SKM-1 (cell line): ENCODE data around the gene LRP5.
"Not testable (repeated sequence)": the region's sequence is repeated elsewhere in the genome, so short reads cannot be mapped to it uniquely, and the experiment has no call there.

Experiments used
- DNase-seq: peaks from one replicate; lab custom pipeline; 2025; ENCODE audit not compliant: unreplicated experiment; lab: John Stamatoyannopoulos, UW

The LRP5 gene

GRCh38 chr11:68328374-68329091 lies 16.1 kb downstream of the LRP5 start:
- peak; percentile 54 for DNase-seq

- no peak for DNase-seq
Measured at GRCh38 chr11:68329536-68329935, 17.1 kb downstream of the LRP5 start.

DNA sequence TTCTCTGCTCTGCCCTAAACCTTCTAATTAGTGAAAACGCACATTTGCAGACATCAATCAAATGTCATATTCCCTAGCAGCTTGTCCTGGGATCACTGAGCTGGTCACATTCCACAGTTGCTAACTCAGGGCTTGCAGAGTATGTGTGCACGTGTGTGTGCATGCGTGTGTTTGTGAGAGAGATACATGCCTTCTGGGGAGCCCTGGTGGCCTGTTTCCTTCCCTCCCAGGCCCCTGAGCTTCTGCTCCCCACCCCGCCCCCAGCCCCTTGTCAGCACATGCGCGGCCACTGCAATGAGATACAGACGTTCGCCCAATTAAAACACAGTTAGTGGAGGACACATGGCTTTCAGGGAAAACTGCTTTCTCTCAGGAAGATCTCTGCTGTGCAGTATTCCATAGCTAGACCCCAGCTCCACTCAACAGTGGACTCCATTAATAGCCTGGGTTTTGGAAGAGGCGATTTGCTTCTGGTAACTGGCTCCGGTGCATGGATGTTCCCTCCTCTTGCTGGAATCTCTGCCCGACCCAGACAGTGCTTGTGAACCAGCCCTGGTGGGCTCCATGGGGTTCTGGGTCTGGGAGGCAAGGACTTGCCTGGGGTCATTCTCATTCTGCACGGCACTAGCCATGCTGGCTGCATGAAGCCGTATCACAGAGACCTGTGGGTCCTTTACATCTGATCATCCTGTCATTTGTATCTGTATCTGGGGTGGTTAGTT lies 17.7 kb downstream of the LRP5 start:
- DNase-seq, result no peak

DNA sequence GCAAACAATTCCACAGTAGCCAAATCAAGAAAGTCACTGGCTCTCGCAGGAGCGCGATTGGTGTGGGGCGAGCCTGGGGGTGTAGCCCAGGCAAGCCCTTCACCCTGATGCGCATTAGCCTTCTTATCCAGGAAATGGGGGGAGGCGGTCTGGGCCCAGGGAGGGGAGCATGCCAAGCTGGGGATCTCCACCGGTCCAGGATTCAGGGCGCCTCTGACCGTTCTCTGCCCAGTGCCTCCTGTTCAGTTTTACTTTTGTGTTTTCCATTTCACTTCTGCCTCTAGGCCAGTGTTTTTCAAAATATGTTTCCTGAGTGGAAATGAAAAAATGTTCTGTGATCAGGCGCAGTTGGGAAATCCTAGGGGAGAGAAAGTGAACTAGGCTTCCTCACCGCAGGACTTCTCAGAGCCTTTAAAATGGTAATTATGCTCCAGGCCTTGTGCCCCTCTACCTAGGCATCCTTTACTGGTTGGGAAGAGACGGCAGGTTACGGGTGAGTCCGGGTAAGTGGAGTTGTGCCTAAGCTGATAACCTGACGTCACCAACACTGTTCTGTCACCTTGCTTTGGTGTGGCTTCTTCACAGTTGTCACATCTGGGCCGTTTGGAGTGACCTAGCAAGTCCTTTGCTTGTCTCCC lies 18.4 kb downstream of the LRP5 start:
- DNase-seq, result no peak

DNA sequence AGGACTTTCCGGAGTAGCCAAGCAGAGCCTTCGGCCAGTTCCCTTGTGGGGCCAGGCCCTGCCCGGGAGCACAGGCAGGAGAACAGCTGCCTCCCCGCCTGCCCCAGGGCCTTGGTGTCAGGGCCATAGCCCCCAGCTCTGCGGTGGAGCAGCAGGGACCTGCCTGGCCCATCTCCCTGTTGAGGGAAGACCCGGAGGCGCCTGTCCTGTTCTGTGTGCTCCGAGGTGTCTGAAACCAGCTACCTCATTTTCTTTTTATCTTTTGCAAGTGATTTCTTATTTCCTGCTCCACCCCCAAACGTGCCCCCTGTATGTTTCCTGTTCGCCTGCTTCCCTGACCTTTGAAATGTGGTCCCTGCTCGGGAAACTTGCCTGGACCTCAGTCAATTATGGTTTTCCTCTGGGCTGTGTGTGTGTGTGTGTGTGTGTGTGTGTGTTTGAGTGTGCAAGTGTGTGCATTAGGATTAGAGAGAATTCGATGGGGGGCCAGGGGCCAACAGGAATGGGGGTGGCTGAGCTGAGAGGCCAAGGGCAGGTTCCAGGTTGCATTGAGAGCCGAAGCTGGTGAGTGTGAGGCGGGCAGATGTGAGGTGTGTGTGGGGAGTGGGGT lies 19.1 kb downstream of the LRP5 start:
- DNase-seq, result no peak

GRCh38 chr11:68332186-68332585 lies 19.8 kb downstream of the LRP5 start:
- no peak for DNase-seq

- no peak for DNase-seq
Measured at GRCh38 chr11:68333173-68333572, 20.8 kb downstream of the LRP5 start.

DNA sequence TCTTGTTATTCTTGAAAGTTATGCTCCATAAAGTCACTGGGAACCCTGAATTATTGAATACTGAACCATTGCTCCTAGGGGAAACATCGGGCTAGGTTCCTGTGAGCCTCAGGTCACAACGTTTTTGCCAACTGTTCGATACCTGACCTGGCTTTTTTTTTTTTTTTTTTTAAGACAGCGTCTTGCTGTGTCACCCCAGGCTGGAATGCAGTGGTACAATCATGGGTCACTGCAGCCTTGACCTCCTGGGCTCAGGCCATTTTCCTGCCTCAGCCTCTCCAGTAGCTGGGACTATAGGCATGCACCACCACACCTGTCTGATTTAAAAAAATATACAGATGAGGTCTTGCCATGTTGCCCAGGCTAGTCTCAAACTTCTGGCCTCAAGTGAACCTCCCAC lies 22.5 kb downstream of the LRP5 start:
- DNase-seq, result no peak

GRCh38 chr11:68335683-68336082 lies 23.3 kb downstream of the LRP5 start:
- no peak for DNase-seq

GRCh38 chr11:68336716-68337115 lies 24.3 kb downstream of the LRP5 start:
- no peak for DNase-seq

DNA sequence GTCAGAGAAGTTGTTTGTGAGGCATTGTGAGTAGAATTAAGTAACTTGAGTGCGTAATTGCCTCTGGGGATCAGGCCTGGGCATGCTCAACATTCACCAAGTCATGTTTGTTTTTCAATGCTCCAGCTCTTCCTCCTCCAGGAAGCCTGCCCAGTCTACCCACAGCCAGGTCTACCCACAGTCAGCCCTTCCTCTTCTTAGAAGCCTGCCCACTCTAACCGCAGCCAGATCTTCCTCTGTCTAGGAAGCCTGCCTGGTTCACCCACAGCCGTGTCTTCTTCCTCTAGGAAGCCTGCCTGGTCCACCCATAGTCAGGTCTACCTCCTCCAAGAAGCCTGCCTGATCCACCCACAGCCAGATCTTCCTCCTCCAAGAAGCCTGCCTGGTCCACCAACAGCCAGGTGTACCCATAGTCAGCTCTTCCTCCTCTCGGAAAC lies 25.0 kb downstream of the LRP5 start:
- DNase-seq, result peak; percentile 50

DNA sequence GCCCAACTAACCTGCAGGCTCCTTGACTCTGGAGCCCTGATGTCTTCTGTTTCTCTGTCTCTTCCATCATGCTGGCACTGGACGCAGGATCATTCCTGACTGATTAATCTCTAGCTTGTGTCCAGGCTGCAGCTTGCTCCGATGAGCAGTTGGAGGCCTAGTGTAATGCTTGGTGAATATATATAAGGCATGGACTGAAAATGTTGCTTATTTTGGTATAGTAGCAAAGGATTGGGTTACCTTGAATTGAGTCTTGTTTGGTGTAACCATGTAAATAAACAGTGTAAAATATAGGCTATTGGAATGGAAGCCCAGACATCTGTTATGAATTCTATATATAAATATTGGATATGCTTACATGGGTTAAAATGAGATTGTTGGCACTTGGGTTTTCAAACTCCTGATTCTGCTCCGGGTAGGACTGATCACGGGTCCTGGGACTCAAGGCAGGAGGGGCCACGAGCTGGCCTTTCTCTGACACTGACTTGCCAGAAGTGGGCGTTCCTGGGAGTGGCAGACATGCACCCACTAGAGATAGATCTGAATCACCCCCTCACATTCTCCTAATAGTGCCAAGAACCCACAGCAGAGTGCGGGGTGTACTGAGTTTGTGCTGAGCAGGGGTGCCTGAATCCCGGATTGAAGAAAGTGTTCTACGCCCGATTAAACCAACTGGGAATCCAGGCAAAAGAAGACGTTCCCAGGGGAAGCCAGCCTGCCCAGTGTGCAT lies 25.8 kb downstream of the LRP5 start:
- DNase-seq, result no peak

- DNase-seq, result no peak
Measured at GRCh38 chr11:68340003-68340767, 27.8 kb downstream of the LRP5 start.

GRCh38 chr11:68340784-68341556 lies 28.6 kb downstream of the LRP5 start:
- no peak for DNase-seq

GRCh38 chr11:68341557-68342458 lies 29.4 kb downstream of the LRP5 start:
- no peak for DNase-seq

- DNase-seq, result no peak
Measured at GRCh38 chr11:68342459-68343158, 30.2 kb downstream of the LRP5 start.

DNA sequence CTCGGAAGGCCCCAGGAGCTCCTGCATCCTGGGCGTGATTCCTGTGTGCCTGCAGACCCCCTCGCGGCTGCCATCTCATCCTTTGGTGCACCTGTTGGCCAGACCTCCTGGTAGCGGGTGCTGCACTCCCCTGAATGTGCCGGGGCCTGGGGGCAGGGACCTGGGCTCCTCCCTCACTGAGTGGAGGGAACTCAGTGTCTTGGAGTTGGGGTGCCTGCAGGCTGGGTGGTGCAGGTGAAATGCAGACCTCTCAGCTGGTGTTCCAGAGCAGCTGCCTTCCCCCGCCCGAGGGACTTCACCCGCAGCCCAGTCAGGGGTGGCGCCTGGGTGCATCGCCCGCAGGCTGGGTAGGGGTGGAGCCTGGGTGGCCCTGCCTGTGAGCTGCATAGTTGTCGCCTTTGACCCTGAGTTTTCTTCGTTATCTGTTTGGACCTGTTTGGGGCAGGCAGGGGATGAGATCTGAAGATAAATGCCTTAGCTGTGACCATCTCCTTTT lies 31.4 kb downstream of the LRP5 start:
- no peak for DNase-seq

DNA sequence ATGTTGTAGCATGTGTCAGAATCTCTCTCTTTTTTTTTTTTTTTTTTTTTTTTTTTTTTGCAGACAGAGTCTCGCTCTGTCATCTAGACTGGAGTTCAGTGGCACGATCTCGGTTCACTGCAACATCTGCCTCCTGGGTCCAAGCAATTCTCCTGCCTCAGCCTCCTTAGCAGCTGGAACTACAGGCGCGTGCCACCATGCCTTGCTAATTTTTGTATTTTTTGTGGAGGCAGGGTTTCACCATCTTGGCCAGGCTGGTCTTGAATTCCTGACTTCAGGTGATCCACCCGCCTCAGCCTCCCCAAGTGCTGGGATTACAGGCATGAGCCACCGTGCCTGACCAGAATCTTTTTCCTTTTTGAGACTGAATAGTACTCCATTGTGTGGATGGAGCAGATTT lies 32.4 kb downstream of the LRP5 start:
- not testable (repeated sequence) for DNase-seq
